CD4-positive, alpha-beta T cell treated with Interleukin-4 for 4 hours (primary cell): ENCODE data around the gene PRDX5.

Experiments
- DNase-seq: peaks from one replicate; pipeline ENCODE4 v3.0.0-alpha.2; 2020

Gene PRDX5

GRCh38 chr11:64367931-64368672, 50.2 kb downstream of the PRDX5 start:
- DNase-seq = no peak

DNA sequence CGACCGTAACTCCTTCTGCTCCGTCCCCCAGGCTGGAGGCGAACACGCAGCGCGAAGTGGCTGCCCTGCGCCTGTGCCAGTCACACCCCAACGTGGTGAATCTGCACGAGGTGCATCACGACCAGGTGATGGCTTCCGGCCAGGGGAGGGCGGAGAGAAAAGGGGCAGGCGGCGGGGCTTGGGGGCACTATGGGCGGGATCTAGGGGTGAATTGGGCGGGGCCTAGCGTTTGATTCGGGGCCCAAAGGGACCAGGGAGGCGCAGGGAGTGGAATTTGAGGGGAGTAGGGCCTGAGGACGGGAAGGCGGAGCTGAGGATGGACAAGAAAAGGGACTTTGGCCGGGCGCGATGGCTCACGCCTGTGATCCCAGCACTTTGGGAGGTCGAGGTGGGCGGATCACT, 50.8 kb downstream of the PRDX5 start:
- DNase-seq = no peak

- no peak for DNase-seq
Observed at GRCh38 chr11:64369440-64370421, 51.8 kb downstream of the PRDX5 start.

DNA sequence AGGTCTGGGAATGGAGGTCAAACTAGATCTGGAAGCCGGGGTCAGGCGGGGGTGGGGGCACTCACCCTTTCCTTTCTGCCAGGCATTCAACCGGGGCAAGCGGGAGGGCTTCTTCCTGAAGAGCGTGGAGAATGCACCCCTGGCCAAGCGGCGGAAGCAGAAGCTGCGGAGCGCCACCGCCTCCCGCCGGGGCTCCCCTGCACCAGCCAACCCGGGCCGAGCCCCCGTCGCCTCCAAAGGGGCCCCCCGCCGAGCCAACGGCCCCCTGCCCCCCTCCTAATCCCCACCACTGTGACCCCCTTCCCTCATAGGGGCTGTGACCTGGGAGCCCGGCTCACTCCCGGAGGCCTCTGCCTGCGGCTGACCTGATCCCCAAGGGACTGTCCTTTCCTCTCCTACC, 53.3 kb downstream of the PRDX5 start:
- DNase-seq = no peak
